Right ventricle myocardium inferior (tissue), 1 donor: ENCODE results near the gene TMEM80. TPM values are rescaled to one million over a fixed set of nuclear protein-coding genes. Genes with fewer than 3 reads are reported as not detected.
"Not testable (repeated sequence)": the region's sequence is repeated elsewhere in the genome, so short reads cannot be mapped to it uniquely, and the experiment has no call there.

ENCODE experiments used
- ATAC-seq: fragments of 200-7000 bp; cut with Tn5 transposase; one replicate; pipeline ENCODE4 v1.9.1; 2020; ENCODE audit warnings: mild to moderate bottlenecking, moderate library complexity
- DNase-seq: peaks from one replicate; pipeline ENCODE4 v3.0.0; 2021; ENCODE audit errors: missing footprints
- intact Hi-C: fragments of 100-400 bp; cut with DNase I; formaldehyde crosslinking; loops from one replicate; pipeline ENCODE4 v1.11.0; 2022
- total RNA-seq: library from RNA; stranded (reverse); fragmentation: NEBNext Ultra II Directional; extraction: Animal tissue kit (Norgen Biotek cat#: 25700); gene quantifications from one replicate; pipeline ENCODE4 v1.2.1, GENCODE V29; 2021
- donor health status: DM: no; HTN: yes; CAD: no; lungs with severe emphysema.

Gene TMEM80
- total RNA-seq, 1 donor from 2014 or later: 9.9 TPM

GRCh38 chr11:727859-728748 is 32.5 kb downstream of the TMEM80 start:
- intact Hi-C loops: loop anchor here (2.0 kb wide), 1 partner anchor 65 kb away; no protein-coding TSS in a partner anchor
- DNase-seq (peak; percentile 89), ATAC-seq (peak; percentile 87)

- DNase-seq: no peak
- ATAC-seq: no peak
- intact Hi-C loops: loop anchor here (2.0 kb wide), 1 partner anchor 66 kb away; no protein-coding TSS in a partner anchor
These were observed 33.4 kb downstream of the TMEM80 start for GRCh38 chr11:728901-729491.

- DNase-seq (no peak), ATAC-seq (no peak)
- intact Hi-C loops: loop anchor here (2.0 kb wide), 1 partner anchor 67 kb away; no protein-coding TSS in a partner anchor
These were observed 34.0 kb downstream of the TMEM80 start for GRCh38 chr11:729492-730074.

GRCh38 chr11:733072-733471 is 37.5 kb downstream of the TMEM80 start:
- intact Hi-C loops: no loop called here
- ATAC-seq: no peak
- DNase-seq: no peak

- intact Hi-C loops, DNase-seq, ATAC-seq: not testable (repeated sequence)
These were observed 38.9 kb downstream of the TMEM80 start for GRCh38 chr11:734541-734940.

GRCh38 chr11:737366-737765 is 41.8 kb downstream of the TMEM80 start:
- intact Hi-C loops: no loop called here
- DNase-seq (no peak), ATAC-seq (no peak)

GRCh38 chr11:737899-738298 is 42.3 kb downstream of the TMEM80 start:
- DNase-seq, ATAC-seq, intact Hi-C loops: not testable (repeated sequence)

GRCh38 chr11:742156-742546 is 46.5 kb downstream of the TMEM80 start:
- intact Hi-C loops: no loop called here
- DNase-seq (no peak), ATAC-seq (no peak)

- DNase-seq: no peak
- intact Hi-C loops: no loop called here
- ATAC-seq: no peak
These were observed 47.1 kb downstream of the TMEM80 start for GRCh38 chr11:742571-743201.

GRCh38 chr11:745428-745827 is 49.8 kb downstream of the TMEM80 start:
- ATAC-seq: no peak
- no peak for DNase-seq
- intact Hi-C loops: no loop called here

- no peak for DNase-seq
- peak; percentile 27 for ATAC-seq
- intact Hi-C loops: no loop called here
These were observed 50.9 kb downstream of the TMEM80 start for GRCh38 chr11:746289-747157.

- intact Hi-C loops: no loop called here
- ATAC-seq (peak; percentile 99), DNase-seq (peak; percentile 96)
These were observed 51.8 kb downstream of the TMEM80 start, which contains the start of gene TALDO1 for GRCh38 chr11:747158-748006. Gene TALDO1, plus strand, starts transcription at chr11:747464. Its CDS starts 18 bp downstream, at chr11:747482.

- DNase-seq: no peak
- intact Hi-C loops: no loop called here
- no peak for ATAC-seq
These were observed 52.4 kb downstream of the TMEM80 start for GRCh38 chr11:748007-748359.

GRCh38 chr11:749731-750130 is 54.1 kb downstream of the TMEM80 start:
- intact Hi-C loops: no loop called here
- no peak for ATAC-seq
- DNase-seq: no peak
